ENCODE data around the gene REPS1. TPM values are rescaled to one million over a fixed set of nuclear protein-coding genes. Genes with fewer than 3 reads are reported as not detected.

Gene REPS1
- total and polyA plus RNA-seq, 2 experiments from 2014 or later = 30.0 to 43.1 TPM

- Histone ChIP-seq H3K27me3 (no peaks in the 10 kb centered on the region), H3K79me2 (peaks cover 98% of the 10 kb centered on the region), H3K27ac (no peak overlapping the region), H3K36me3 (replicated peaks; ENCODE audit: insufficient read depth, low read depth) (no peaks in the 10 kb centered on the region), H3K4me3 (no peak overlapping the region), H3K9me2 (replicated peaks; ENCODE audit: insufficient read depth) (no peaks in the 10 kb centered on the region), H2AFZ (no peak overlapping the region), H3K4me2 (no peak overlapping the region), H3K9me3 (ENCODE audit: low read depth) (no peaks in the 10 kb centered on the region), H4K20me1 (ENCODE audit: insufficient read depth, poor library complexity, severe bottlenecking) (peaks cover 14% of the 10 kb centered on the region), H3K4me1 (ENCODE audit: insufficient read depth) (peaks cover 14% of the 10 kb centered on the region)
- no peak for DNase-seq (ENCODE audit: low spot score)
- TF ChIP-seq CTCF (IDR thresholded peaks at IDR 0.05; ENCODE audit: poor library complexity) = no peak
- TF ChIP-seq EZH2 (IDR thresholded peaks at IDR 0.05; ENCODE audit: borderline replicate concordance) = no peak
- TF ChIP-seq EZH2phosphoT487 (IDR thresholded peaks at IDR 0.05; ENCODE audit: low read depth, severe bottlenecking, unreplicated experiment) = no peak
Measured at GRCh38 chr6:138955262-138955661, 32.8 kb downstream of the REPS1 start.

GRCh38 chr6:138953451-138953850 lies 34.6 kb downstream of the REPS1 start:
- Histone ChIP-seq H3K9me3 (ENCODE audit: low read depth) (no peaks in the 10 kb centered on the region), H3K4me3 (no peak overlapping the region), H3K27me3 (no peaks in the 10 kb centered on the region), H2AFZ (no peak overlapping the region), H3K4me2 (no peak overlapping the region), H3K79me2 (peaks cover 96% of the 10 kb centered on the region), H3K4me1 (ENCODE audit: insufficient read depth) (peaks cover 14% of the 10 kb centered on the region), H3K27ac (no peak overlapping the region), H4K20me1 (ENCODE audit: insufficient read depth, poor library complexity, severe bottlenecking) (peaks cover 14% of the 10 kb centered on the region), H3K9me2 (replicated peaks; ENCODE audit: insufficient read depth) (no peaks in the 10 kb centered on the region), H3K36me3 (replicated peaks; ENCODE audit: insufficient read depth, low read depth) (no peaks in the 10 kb centered on the region)
- TF ChIP-seq EZH2 (IDR thresholded peaks at IDR 0.05; ENCODE audit: borderline replicate concordance) (no peak), CTCF (IDR thresholded peaks at IDR 0.05; ENCODE audit: poor library complexity) (no peak), EZH2phosphoT487 (IDR thresholded peaks at IDR 0.05; ENCODE audit: low read depth, severe bottlenecking, unreplicated experiment) (no peak)
- 94% methylated on average over 1 of the region's 1 CpG for WGBS (ENCODE audit: low lambda C conversion rate, missing lambda C conversion rate)
- DNase-seq (ENCODE audit: low spot score) = no peak

GRCh38 chr6:138948546-138949179 lies 39.4 kb downstream of the REPS1 start:
- no peak for TF ChIP-seq CTCF (IDR thresholded peaks at IDR 0.05; ENCODE audit: poor library complexity)
- no peak for TF ChIP-seq EZH2phosphoT487 (IDR thresholded peaks at IDR 0.05; ENCODE audit: low read depth, severe bottlenecking, unreplicated experiment)
- no peak for TF ChIP-seq EZH2 (IDR thresholded peaks at IDR 0.05; ENCODE audit: borderline replicate concordance)
- Histone ChIP-seq H3K79me2 (peaks cover 76% of the 10 kb centered on the region), H3K4me3 (no peak overlapping the region), H3K9me2 (replicated peaks; ENCODE audit: insufficient read depth) (no peaks in the 10 kb centered on the region), H3K9me3 (ENCODE audit: low read depth) (no peaks in the 10 kb centered on the region), H3K27me3 (no peaks in the 10 kb centered on the region), H3K4me2 (no peak overlapping the region), H3K27ac (no peak overlapping the region), H2AFZ (no peak overlapping the region), H3K4me1 (ENCODE audit: insufficient read depth) (no peaks in the 10 kb centered on the region), H3K36me3 (replicated peaks; ENCODE audit: insufficient read depth, low read depth) (no peaks in the 10 kb centered on the region), H4K20me1 (ENCODE audit: insufficient read depth, poor library complexity, severe bottlenecking) (peaks cover 11% of the 10 kb centered on the region)
- WGBS (ENCODE audit: low lambda C conversion rate, missing lambda C conversion rate) = 68% methylated on average over 1 of the region's 1 CpG
- DNase-seq (ENCODE audit: low spot score) = no peak
